Thymus (tissue), 11 donors: ENCODE results near the gene HOXA1. TPM values are rescaled to one million over a fixed set of nuclear protein-coding genes. Genes with fewer than 3 reads are reported as not detected.

Experiments
- DNase-seq, 9 donors: peaks; one replicate each; pipeline ENCODE4 v3.0.0-alpha.2; 2013; ENCODE audit warnings: low spot score in 9 of 9, low read depth in 6 of 9, missing footprints in 1 of 9
- H3K27ac ChIP-seq, 2 donors: one replicate each; pipeline ENCODE4 v1.5.1; 2013; ENCODE audit warnings: control low read depth in 1 of 2, low read depth in 1 of 2, low read length in 1 of 2, mild to moderate bottlenecking in 1 of 2, moderate library complexity in 1 of 2
- H3K27me3 ChIP-seq, 2 donors: one replicate each; pipeline ENCODE4 v1.5.1; 2013; ENCODE audit warnings: low read length in 1 of 2; ENCODE audit not compliant: control insufficient read depth in 2 of 2, insufficient read depth in 1 of 2
- H3K36me3 ChIP-seq, 2 donors: one replicate each; pipeline ENCODE4 v1.5.1; 2013; ENCODE audit warnings: low read length in 1 of 2, mild to moderate bottlenecking in 1 of 2, moderate library complexity in 1 of 2; ENCODE audit not compliant: control insufficient read depth in 2 of 2, insufficient read depth in 2 of 2
- H3K4me1 ChIP-seq, 2 donors: one replicate each; pipeline ENCODE4 v1.5.1; 2013; ENCODE audit warnings: low read length in 2 of 2; ENCODE audit not compliant: control insufficient read depth in 2 of 2, insufficient read depth in 2 of 2
- H3K4me3 ChIP-seq, 2 donors: one replicate each; pipeline ENCODE4 v1.5.1; 2013; ENCODE audit warnings: low read length in 2 of 2, control low read depth in 1 of 2, mild to moderate bottlenecking in 1 of 2
- H3K9me3 ChIP-seq, 2 donors: one replicate each; pipeline ENCODE4 v1.5.1; 2013; ENCODE audit warnings: low read length in 1 of 2, mild to moderate bottlenecking in 1 of 2; ENCODE audit not compliant: control insufficient read depth in 2 of 2, insufficient read depth in 1 of 2
- WGBS: extraction: QIAGEN DNeasy Blood & Tissue Kit; methylation state at CpG from one replicate; pipeline ENCODE4 v1.1.7; 2013; 5-methylcytosine and 5-hydroxymethylcytosine counted together
- polyA plus RNA-seq: library from polyadenylated mRNA; stranded (reverse); fragments of 200-250 nt; gene quantifications from one replicate; pipeline ENCODE4 v1.2.3, GENCODE V29; 2013
- total RNA-seq: library from RNA; stranded (reverse); fragments of 120-200 nt; gene quantifications from one replicate; pipeline ENCODE4 v1.2.4, GENCODE V29; 2013
- donor health status: healthy.

HOXA1 gene
- total and polyA plus RNA-seq, 2 donors: 0.28 to 0.71 TPM

GRCh38 chr7:27112955-27113949 is 17.5 kb upstream of the HOXA1 start:
- Histone ChIP-seq H3K27ac (peak overlapping the region; percentile 71 to 88), H3K4me1 (peaks cover 0 to 8% of the 10 kb centered on the region in 2 donors), H3K27me3 (peaks cover 0 to 79% of the 10 kb centered on the region in 2 donors), H3K9me3 (no peaks in the 10 kb centered on the region), H3K36me3 (no peaks in the 10 kb centered on the region), H3K4me3 (peak overlapping the region; percentile 31 to 40)
- 87% methylated on average over 57 of the region's 57 CpGs for WGBS
- DNase-seq: no peak

- peak overlapping the region in 1 of 2 donors; percentile 40 for H3K4me3 ChIP-seq
- H3K27me3 ChIP-seq: peaks cover 0 to 84% of the 10 kb centered on the region in 2 donors
- WGBS: 91% methylated on average over 4 of the region's 4 CpGs
- H3K9me3 ChIP-seq: no peaks in the 10 kb centered on the region
- DNase-seq: no peak
- H3K4me1 ChIP-seq: peaks cover 0 to 8% of the 10 kb centered on the region in 2 donors
- H3K27ac ChIP-seq: peak overlapping the region in 1 of 2 donors; percentile 70
- H3K36me3 ChIP-seq: no peaks in the 10 kb centered on the region
Measured at GRCh38 chr7:27112361-27112760, 16.6 kb upstream of the HOXA1 start.

- 95% methylated on average over 4 of the region's 4 CpGs for WGBS
- peaks cover 0 to 8% of the 10 kb centered on the region in 2 donors for H3K4me1 ChIP-seq
- H3K27ac ChIP-seq: peak overlapping the region in 1 of 2 donors; percentile 70
- no peaks in the 10 kb centered on the region for H3K9me3 ChIP-seq
- DNase-seq: no peak
- H3K36me3 ChIP-seq: no peaks in the 10 kb centered on the region
- peak overlapping the region in 1 of 2 donors; percentile 9 for H3K4me3 ChIP-seq
- peaks cover 0 to 79% of the 10 kb centered on the region in 2 donors for H3K27me3 ChIP-seq
Measured at GRCh38 chr7:27111751-27112277, 16.0 kb upstream of the HOXA1 start.

- 90% methylated on average over 6 of the region's 6 CpGs for WGBS
- DNase-seq: no peak
- peaks cover 0 to 8% of the 10 kb centered on the region in 2 donors for H3K4me1 ChIP-seq
Measured at GRCh38 chr7:27111042-27111750, 15.4 kb upstream of the HOXA1 start.

GRCh38 chr7:27110186-27111031 is 14.6 kb upstream of the HOXA1 start:
- no peak for DNase-seq
- WGBS: 95% methylated on average over 66 of the region's 66 CpGs
- peaks cover 0 to 8% of the 10 kb centered on the region in 2 donors for H3K4me1 ChIP-seq
- no peaks in the 10 kb centered on the region for H3K9me3 ChIP-seq
- no peaks in the 10 kb centered on the region for H3K36me3 ChIP-seq
- peaks cover 4 to 80% of the 10 kb centered on the region in 2 donors for H3K27me3 ChIP-seq
- H3K27ac ChIP-seq: peak overlapping the region; percentile 61 to 70
- H3K4me3 ChIP-seq: no peak overlapping the region

More at GRCh38 chr7:27111042-27111750, 15.4 kb upstream of the HOXA1 start:
- H3K36me3 ChIP-seq: no peaks in the 10 kb centered on the region
- H3K9me3 ChIP-seq: no peaks in the 10 kb centered on the region
- H3K4me3 ChIP-seq: no peak overlapping the region
- H3K27me3 ChIP-seq: peaks cover under 1 to 80% of the 10 kb centered on the region in 2 donors
- H3K27ac ChIP-seq: peak overlapping the region; percentile 25 to 70

- Histone ChIP-seq H3K9me3 (no peaks in the 10 kb centered on the region), H3K4me1 (peaks cover 0 to 8% of the 10 kb centered on the region in 2 donors), H3K27ac (peak overlapping the region in 1 of 2 donors; percentile 69), H3K27me3 (peaks cover 12 to 80% of the 10 kb centered on the region in 2 donors), H3K36me3 (no peaks in the 10 kb centered on the region), H3K4me3 (no peak overlapping the region)
- DNase-seq: no peak
- 94% methylated on average over 4 of the region's 4 CpGs for WGBS
Measured at GRCh38 chr7:27109466-27110185, 13.8 kb upstream of the HOXA1 start.

- no peak overlapping the region for H3K4me3 ChIP-seq
- H3K27me3 ChIP-seq: peaks cover 18 to 83% of the 10 kb centered on the region in 2 donors
- peaks cover 0 to 5% of the 10 kb centered on the region in 2 donors for H3K4me1 ChIP-seq
- WGBS: 94% methylated on average over 41 of the region's 41 CpGs
- no peaks in the 10 kb centered on the region for H3K36me3 ChIP-seq
- DNase-seq: no peak
- peak overlapping the region; percentile 69 to 86 for H3K27ac ChIP-seq
- peaks cover 0 to 2% of the 10 kb centered on the region in 2 donors for H3K9me3 ChIP-seq
Measured at GRCh38 chr7:27108390-27109127, 12.8 kb upstream of the HOXA1 start.
